GM23248 (cell line): ENCODE data around the gene SNX17. TPM values are rescaled to one million over a fixed set of nuclear protein-coding genes. Genes with fewer than 3 reads are reported as not detected.

Experiments
- DNase-seq: peaks from one replicate; pipeline ENCODE4 v3.0.0-alpha.2; 2015
- H2AFZ ChIP-seq: fragments of 200-600 bp; sonication (generic); 2 replicates; pipeline ENCODE4 v1.6.1; 2016; ENCODE audit warnings: antibody characterized with exemption
- H3F3A ChIP-seq: fragments of 200-600 bp; sonication (generic); 2 replicates; pipeline ENCODE4 v1.6.1; 2016; ENCODE audit warnings: mild to moderate bottlenecking, antibody characterized with exemption, mixed run types; ENCODE audit not compliant: insufficient read depth
- H3K27ac ChIP-seq: fragments of 200-600 bp; sonication (generic); 2 replicates; pipeline ENCODE4 v1.5.1; 2016; ENCODE audit warnings: mild to moderate bottlenecking
- H3K27me3 ChIP-seq: fragments of 200-600 bp; sonication (generic); replicated peaks from 2 replicates; pipeline ENCODE4 v1.6.1; 2016; ENCODE audit warnings: mild to moderate bottlenecking; ENCODE audit not compliant: insufficient read depth
- H3K36me3 ChIP-seq: fragments of 200-600 bp; sonication (generic); 2 replicates; pipeline ENCODE4 v1.6.1; 2016; ENCODE audit warnings: low read depth, mild to moderate bottlenecking
- H3K4me1 ChIP-seq: fragments of 200-600 bp; sonication (generic); 2 replicates; pipeline ENCODE4 v1.6.1; 2016; ENCODE audit warnings: mild to moderate bottlenecking; ENCODE audit not compliant: insufficient read depth
- H3K4me2 ChIP-seq: fragments of 200-600 bp; sonication (generic); one replicate; pipeline ENCODE4 v1.6.1; 2016; ENCODE audit warnings: mild to moderate bottlenecking; ENCODE audit not compliant: unreplicated experiment
- H3K4me3 ChIP-seq: fragments of 200-600 bp; sonication (generic); 2 replicates; pipeline ENCODE4 v1.5.1; 2016; ENCODE audit warnings: mild to moderate bottlenecking
- H3K79me2 ChIP-seq: fragments of 200-600 bp; sonication (generic); 2 replicates; pipeline ENCODE4 v1.6.1; 2016; ENCODE audit warnings: mild to moderate bottlenecking; ENCODE audit not compliant: insufficient read depth
- H3K9ac ChIP-seq: fragments of 200-600 bp; sonication (generic); 2 replicates; pipeline ENCODE4 v1.6.1; 2016; ENCODE audit warnings: mild to moderate bottlenecking
- H3K9me2 ChIP-seq: fragments of 200-600 bp; sonication (generic); 2 replicates; pipeline ENCODE4 v1.6.1; 2016; ENCODE audit warnings: mixed run types, mild to moderate bottlenecking, moderate library complexity; ENCODE audit not compliant: insufficient read depth
- H3K9me3 ChIP-seq: fragments of 200-600 bp; sonication (generic); one replicate; pipeline ENCODE4 v1.6.1; 2017; ENCODE audit warnings: low read depth
- H4K20me1 ChIP-seq: fragments of 200-600 bp; sonication (generic); 2 replicates; pipeline ENCODE4 v1.6.0; 2016; ENCODE audit not compliant: insufficient read depth
- EZH2 ChIP-seq: fragments of 200-600 bp; sonication (generic); IDR thresholded peaks from 2 replicates; pipeline ENCODE4 v1.6.1; 2018; ENCODE audit warnings: antibody characterized with exemption, mild to moderate bottlenecking; ENCODE audit not compliant: insufficient read depth, poor library complexity, severe bottlenecking
- EZH2phosphoT487 ChIP-seq: fragments of 200-600 bp; sonication (generic); IDR thresholded peaks from 2 replicates; pipeline ENCODE4 v1.6.1; 2018; ENCODE audit warnings: antibody characterized with exemption, moderate library complexity, mild to moderate bottlenecking, low read depth; ENCODE audit not compliant: insufficient read depth
- WGBS, 2 experiments: methylation state at CpG; one replicate each; pipeline ENCODE4 v1.1.6; 2015 to 2017; ENCODE audit warnings: low lambda C conversion rate in 2 of 2, low coverage in 1 of 2; ENCODE audit errors: missing lambda C conversion rate in 2 of 2; 5-methylcytosine and 5-hydroxymethylcytosine counted together
- in situ Hi-C: fragments of 300-500 bp; cut with MboI; formaldehyde crosslinking; loops from 2 replicates; pipeline ENCODE4 v1.15.0; 2020
- polyA plus RNA-seq: library from polyadenylated mRNA; unstranded; fragments of >200 nt; fragmentation: Nextera tagmentation; extraction: Ambion mirVana; gene quantifications from 2 replicates; pipeline ENCODE4 v1.2.1, GENCODE V29; 2016
- total RNA-seq: library from RNA; depleted of rRNA; stranded (reverse); fragments of >200 nt; shearing (Covaris generic); gene quantifications from 2 replicates; pipeline ENCODE4 v1.2.3, GENCODE V29; 2014

The SNX17 gene
- total and polyA plus RNA-seq, 2 experiments from 2014 or later: 173 to 193 TPM

DNA sequence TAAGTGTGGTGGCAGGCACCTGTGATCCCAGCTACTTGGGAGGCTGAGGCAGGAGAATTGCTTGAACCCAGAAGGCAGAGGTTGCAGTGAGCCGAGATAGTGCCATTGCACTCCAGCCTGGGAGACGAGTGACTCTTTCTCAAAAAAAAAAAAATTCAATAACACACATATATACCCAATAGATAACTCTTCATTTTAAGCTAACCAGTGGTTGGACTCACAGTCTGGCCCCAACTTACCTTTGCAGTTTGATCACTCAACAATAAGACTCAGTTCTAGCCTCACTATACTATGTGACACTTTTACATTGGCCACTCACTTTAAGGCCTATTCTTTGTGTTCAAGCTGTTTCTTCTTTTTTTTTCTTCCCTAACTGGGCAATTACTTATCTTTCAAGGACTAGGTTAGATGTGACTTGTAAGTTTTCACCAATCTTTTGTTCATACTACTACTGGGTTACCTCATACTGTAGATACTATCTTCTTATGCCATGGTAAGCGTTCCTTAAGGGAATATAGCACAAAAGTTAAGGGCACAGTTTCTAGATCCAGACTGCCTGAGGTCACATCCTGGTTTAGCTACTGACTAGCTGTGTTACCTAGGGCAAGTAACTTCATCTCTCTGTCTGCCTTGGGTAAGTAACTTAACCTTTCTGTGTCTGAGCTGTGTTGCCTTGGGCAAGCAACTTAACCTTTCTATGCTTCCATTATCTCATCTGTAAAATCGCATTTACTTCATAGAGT is 7.6 kb upstream of the SNX17 start:
- Histone ChIP-seq H3K27ac (no peak overlapping the region), H3K9ac (no peak overlapping the region), H3K4me3 (no peak overlapping the region), H3K9me2 (no peaks in the 10 kb centered on the region), H3K36me3 (peaks cover 38% of the 10 kb centered on the region), H4K20me1 (no peaks in the 10 kb centered on the region), H2AFZ (no peak overlapping the region), H3K9me3 (no peaks in the 10 kb centered on the region), H3K27me3 (no peaks in the 10 kb centered on the region), H3F3A (peaks cover 25% of the 10 kb centered on the region; the same call in 1 of the 2 replicates), H3K79me2 (peaks cover 51% of the 10 kb centered on the region), H3K4me1 (peaks cover 7% of the 10 kb centered on the region), H3K4me2 (no peak overlapping the region)
- TF ChIP-seq EZH2 (no peak), EZH2phosphoT487 (no peak)
- 95 to 98% methylated on average over 4 of the region's 4 CpGs for WGBS, 2 experiments
- DNase-seq: no peak
- in situ Hi-C loops: no loop called here

DNA sequence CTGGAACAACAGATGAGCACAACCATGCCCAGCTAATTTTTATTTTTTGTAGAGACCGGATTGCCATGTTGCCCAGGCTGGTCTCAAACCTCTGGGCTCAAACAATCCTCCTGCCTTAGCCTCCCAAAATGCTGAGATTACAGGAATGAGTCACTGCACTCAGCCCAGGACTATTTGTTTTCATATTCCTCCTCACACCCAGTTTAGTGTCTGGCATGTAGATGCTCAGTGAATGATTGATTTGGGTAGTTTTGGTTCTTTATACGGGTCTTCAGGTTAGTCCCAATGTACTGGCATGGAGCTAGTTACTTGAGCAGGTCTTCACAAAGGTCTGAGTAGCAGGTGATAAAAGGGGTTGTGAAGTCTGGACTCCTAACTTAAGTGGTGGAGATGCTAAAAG is 6.5 kb upstream of the SNX17 start:
- TF ChIP-seq EZH2phosphoT487 (no peak), EZH2 (no peak)
- Histone ChIP-seq H2AFZ (no peak overlapping the region), H3K27ac (no peak overlapping the region), H3K4me3 (no peak overlapping the region), H3K27me3 (no peaks in the 10 kb centered on the region), H3K36me3 (peaks cover 43% of the 10 kb centered on the region), H3K4me1 (peaks cover 5% of the 10 kb centered on the region; the same call in 1 of the 2 replicates), H4K20me1 (no peaks in the 10 kb centered on the region), H3F3A (peaks cover 25% of the 10 kb centered on the region; the same call in 1 of the 2 replicates), H3K9me3 (no peaks in the 10 kb centered on the region), H3K79me2 (peaks cover 53% of the 10 kb centered on the region), H3K9ac (no peak overlapping the region), H3K4me2 (no peak overlapping the region), H3K9me2 (no peaks in the 10 kb centered on the region)
- no peak for DNase-seq
- in situ Hi-C loops: no loop called here
- WGBS, 2 experiments: 98% methylated on average over 2 of the region's 2 CpGs

DNA sequence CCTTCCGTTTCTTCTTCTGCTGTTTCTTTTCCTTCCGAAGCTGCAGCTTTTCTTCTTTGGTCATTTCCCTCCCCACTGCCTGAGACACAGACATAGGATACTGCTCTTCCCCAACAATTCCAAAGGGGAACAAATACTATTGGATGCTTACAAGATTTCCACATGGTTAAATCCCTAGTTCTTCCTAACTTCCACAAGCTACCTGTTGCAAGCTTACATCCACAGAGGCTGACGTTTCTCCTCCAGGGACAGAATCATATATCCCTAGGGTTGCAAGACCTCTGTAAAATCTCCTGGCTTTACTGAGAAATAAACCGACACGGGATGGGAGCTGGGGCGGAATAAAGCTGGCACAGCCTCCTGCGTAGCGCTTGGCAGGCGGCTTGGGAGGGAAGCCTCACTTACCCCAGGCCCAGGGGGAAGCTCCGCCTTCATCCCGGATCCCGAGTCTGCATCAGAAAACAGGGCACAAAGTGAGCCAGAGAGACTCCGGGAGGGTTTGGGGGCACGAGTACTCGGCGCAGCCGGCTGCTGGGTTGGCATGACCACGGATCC is 868 bp upstream of the SNX17 start:
- peaks cover 80% of the 10 kb centered on the region for H3K79me2 ChIP-seq

DNA sequence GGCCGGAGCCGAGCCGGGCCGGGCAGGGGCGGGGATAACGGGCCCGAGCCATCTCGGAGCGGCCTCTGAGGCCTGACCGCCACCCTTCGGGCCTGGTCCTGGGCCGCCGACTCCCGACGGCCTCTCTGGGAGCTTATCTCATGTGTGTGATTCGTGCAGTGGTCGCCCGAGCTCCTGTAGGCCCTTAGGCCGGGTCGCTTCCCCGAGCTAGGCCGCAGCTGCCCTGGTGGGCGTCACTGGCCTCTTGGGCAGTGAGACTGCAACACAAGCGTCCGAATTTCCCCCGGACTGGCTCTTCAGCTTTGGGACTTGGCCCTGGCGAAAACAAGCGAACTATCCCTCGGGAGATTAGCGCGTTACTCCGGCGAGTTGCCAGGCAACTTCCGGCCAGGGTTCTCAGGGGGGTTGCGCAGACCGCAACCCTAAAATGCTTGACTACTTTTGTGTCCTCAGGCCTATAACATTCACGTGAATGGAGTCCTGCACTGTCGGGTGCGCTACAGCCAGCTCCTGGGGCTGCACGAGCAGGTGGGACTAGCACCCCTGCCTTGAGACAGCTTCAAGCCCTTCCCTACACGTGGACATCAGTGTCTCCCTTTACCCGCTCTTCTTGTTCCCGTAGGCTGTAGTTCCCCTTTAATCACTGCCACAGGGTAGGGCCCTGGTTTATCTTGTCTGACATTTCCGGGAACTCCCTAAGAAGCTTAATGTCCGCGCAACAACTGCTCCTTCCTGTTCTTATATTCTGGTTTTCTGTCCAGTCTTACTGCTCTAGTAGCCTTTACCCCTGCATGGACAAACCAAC is 602 bp downstream of the SNX17 start:
- Histone ChIP-seq H3K36me3 (peaks cover 38% of the 10 kb centered on the region), H3K79me2 (peaks cover 88% of the 10 kb centered on the region), H3K4me1 (peaks cover 19% of the 10 kb centered on the region), H3K9me2 (no peaks in the 10 kb centered on the region), H3K9ac (peak overlapping the region; percentile 94), H3K27ac (peak overlapping the region; percentile 75), H3F3A (peaks cover 23% of the 10 kb centered on the region; the same call in 1 of the 2 replicates), H3K9me3 (no peaks in the 10 kb centered on the region), H3K4me3 (peak overlapping the region; percentile 95), H2AFZ (peak overlapping the region; percentile 75), H4K20me1 (no peaks in the 10 kb centered on the region), H3K27me3 (no peaks in the 10 kb centered on the region), H3K4me2 (peak overlapping the region; percentile 98)
- WGBS, 2 experiments: 1% methylated on average over 43 to 46 of the region's 46 CpGs
- peak; percentile 68 for DNase-seq
- TF ChIP-seq EZH2phosphoT487 (no peak), EZH2 (no peak)
- in situ Hi-C loops: no loop called here

More for the DNA sequence above, 868 bp upstream of the SNX17 start:
- Histone ChIP-seq H3K36me3 (peaks cover 49% of the 10 kb centered on the region), H3K9ac (peak overlapping the region; percentile 94), H3K9me2 (no peaks in the 10 kb centered on the region), H3K4me2 (peak overlapping the region; percentile 99), H3K27me3 (no peaks in the 10 kb centered on the region), H4K20me1 (no peaks in the 10 kb centered on the region), H3K27ac (peak overlapping the region; percentile 86), H3F3A (peaks cover 26% of the 10 kb centered on the region; the same call in 1 of the 2 replicates), H3K9me3 (no peaks in the 10 kb centered on the region), H2AFZ (peak overlapping the region; percentile 86), H3K4me1 (peaks cover 19% of the 10 kb centered on the region), H3K4me3 (peak overlapping the region; percentile 95)
- 2 to 3% methylated on average over 14 to 16 of the region's 18 CpGs for WGBS, 2 experiments
- peak; percentile 81 for DNase-seq
- TF ChIP-seq EZH2phosphoT487: no peak
- TF ChIP-seq EZH2: no peak
- in situ Hi-C loops: no loop called here
